GM21825 (cell line): Measurements from ENCODE around the gene WAC.
"Not testable (repeated sequence)": the region's sequence is repeated elsewhere in the genome, so short reads cannot be mapped to it uniquely, and the experiment has no call there.

Source experiments
- ATAC-seq: cut with Tn5 transposase; IDR thresholded peaks from one replicate; pipeline ENCODE4 v1.9.1; 2021; ENCODE audit warnings: mild to moderate bottlenecking, moderate library complexity; ENCODE audit not compliant: unreplicated experiment

WAC gene, protein sequence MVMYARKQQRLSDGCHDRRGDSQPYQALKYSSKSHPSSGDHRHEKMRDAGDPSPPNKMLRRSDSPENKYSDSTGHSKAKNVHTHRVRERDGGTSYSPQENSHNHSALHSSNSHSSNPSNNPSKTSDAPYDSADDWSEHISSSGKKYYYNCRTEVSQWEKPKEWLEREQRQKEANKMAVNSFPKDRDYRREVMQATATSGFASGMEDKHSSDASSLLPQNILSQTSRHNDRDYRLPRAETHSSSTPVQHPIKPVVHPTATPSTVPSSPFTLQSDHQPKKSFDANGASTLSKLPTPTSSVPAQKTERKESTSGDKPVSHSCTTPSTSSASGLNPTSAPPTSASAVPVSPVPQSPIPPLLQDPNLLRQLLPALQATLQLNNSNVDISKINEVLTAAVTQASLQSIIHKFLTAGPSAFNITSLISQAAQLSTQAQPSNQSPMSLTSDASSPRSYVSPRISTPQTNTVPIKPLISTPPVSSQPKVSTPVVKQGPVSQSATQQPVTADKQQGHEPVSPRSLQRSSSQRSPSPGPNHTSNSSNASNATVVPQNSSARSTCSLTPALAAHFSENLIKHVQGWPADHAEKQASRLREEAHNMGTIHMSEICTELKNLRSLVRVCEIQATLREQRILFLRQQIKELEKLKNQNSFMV

DNA sequence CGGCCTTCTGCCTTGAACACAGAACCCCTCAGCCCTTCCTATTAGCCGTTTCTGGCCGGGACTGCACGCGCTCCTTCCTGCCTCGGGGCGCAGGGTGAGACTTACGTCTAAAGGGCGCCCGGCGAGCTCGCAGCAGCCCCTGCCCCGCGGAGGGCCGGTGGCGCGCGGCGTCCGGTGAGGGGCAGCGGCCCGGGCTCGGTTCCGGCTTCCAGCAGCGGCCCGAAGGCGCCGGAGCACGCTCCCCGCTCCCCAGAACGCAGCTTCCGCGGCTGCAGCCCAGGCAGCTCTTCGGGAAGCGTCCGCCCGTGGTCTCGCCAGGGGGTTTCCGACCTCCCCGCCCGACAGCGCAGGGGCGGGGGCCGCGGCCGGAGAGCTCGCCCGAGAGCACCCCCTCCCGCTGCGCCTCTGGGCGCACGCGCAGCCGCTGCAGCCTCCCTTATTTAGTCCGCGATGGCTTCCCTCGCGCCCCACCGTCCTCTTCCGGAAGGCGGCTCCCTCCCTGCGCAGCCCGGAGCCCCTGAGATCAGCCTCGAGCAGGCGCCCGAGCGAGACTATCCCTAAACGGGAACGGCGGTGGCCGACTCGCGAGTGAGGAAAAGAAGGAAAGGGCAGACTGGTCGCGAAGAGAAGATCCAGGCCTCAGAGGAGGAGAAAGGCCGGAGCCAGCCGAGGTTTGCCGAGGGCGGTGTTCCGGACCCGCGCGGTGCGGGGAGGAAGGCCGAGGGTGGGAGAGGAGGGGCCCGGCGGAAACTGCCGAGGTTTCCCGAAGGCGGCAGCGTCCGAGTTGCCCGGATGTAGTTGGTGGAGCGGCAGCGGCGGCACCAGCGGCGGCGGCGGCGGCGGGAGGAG lies at the start of gene WAC:
Gene WAC, plus strand, starts transcription at position 782 of the 849 bp plus-strand sequence. CDS start 462 bp downstream, outside the sequence.
- peak; percentile 83 for ATAC-seq

GRCh38 chr10:28489206-28489605 lies 43.7 kb upstream of the WAC start:
- ATAC-seq = no peak

GRCh38 chr10:28490256-28490865 lies 42.6 kb upstream of the WAC start:
- not testable (repeated sequence) for ATAC-seq

DNA sequence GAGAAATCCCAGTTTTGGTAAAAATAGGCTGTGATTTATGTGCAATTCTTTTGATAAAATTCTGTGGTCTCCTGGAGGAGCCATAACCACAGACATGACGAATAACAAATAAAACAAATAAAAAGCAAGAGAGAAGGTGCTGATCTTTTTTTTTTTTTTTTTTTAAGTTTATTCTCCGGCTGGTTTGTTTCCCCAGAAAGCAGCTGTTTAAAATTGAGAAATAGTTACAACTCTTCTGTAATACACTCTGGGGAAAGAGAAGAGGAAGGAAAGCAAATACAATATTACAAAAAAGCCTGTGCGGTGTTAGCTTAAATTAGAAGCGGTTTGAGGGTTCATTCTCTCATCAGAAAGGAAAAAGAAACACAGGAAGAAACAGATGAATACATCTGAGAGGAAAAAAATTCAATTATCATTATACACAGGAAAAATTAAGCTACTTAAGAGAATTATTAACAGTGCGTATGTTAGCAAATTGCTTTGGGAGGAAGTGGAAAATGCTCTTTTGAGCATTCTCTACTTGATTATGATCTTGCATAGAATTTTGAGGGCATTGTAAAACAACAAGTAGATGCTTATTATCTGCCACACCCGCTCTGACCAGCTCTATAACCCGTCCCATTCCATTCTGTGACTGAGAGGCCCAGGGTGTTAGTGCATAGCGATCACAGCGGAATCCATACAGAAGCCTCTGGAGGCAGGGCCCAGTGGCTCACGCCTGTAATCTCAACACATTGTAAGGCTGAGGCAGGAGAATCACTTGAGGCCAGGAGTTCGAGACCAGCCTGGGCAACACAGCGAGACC lies 40.6 kb upstream of the WAC start:
- ATAC-seq = no peak

DNA sequence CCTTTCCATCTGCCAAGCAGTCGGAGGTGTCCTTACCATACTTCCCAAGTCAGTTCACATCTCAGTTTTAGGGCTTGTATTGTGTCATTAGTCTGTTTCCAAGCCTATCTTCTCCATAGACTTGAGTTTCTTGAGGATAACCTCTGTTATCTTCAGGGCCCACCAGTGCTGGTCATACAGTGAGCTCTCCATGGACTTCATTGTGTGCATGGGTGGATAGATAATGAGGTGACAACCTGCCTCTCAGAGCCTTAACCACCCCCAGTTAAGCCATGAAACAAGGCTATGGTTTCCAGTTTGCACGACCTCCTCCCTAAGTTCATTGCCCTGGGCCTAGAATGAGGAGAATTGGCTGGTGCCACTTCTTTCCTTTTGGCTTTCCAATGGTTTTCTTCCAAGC lies 38.5 kb upstream of the WAC start:
- ATAC-seq = no peak

GRCh38 chr10:28495084-28495483 lies 37.8 kb upstream of the WAC start:
- ATAC-seq = no peak

- ATAC-seq = no peak
Observed at GRCh38 chr10:28496017-28496416, 36.9 kb upstream of the WAC start.

- no peak for ATAC-seq
Observed at GRCh38 chr10:28496481-28496961, 36.4 kb upstream of the WAC start.

DNA sequence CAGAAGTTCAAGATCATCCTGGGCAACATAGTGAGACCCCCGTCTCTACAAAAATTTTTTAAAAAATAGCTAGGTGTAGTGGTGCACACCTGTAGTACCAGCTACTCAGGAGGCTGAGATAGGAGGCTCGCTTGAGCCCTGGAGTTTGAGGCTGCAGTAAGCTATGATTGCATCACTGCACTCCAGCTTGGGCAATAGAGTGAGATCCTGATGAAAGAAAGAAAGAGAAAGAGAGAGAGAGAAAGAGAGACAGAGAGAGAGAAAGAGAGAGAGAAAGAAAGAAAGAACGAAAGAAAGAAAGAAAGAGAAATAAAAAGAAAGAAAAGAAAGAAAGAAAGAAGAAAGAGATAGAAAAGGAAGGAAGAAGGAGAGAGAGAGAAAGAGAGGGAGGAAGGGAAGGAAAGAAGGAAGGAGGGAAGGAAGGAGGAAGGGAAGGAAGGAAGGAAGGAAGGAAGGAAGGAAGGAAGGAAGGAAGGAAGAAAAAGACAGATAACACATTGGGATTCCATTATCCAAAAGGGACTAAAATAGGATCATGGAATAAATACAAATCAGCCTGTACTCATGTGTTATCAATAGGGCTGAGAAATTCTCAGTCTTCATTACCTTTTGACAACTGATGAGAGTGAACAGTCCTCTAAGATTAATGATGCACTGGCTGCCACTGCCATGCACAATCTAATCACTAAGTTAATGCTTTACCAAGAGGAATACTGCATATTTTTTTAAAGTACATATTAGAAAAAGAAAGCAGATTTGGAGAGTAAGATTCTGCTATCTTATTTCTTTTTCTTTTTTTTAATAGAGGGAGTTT lies 35.4 kb upstream of the WAC start:
- no peak for ATAC-seq

- ATAC-seq = not testable (repeated sequence)
Observed at GRCh38 chr10:28500203-28500602, 32.7 kb upstream of the WAC start.

DNA sequence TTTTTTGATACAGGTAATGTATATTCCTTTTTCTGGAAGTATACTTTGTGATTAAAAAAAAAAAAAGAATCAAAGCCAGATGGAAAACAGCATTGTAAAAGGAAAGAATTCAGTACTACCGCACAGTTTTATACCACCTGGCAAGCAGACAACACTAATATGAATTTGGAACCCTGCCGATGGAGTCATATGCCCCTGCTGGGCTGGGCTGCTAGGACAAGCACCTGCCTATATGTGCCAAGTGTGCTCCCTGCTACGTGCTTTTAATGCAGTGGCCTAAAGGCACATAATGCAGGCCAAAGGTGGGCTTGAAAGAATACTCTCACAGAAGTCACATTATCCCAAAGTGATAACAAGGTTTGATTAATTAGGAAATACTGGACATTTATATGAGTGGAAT lies 29.8 kb upstream of the WAC start:
- no peak for ATAC-seq

- ATAC-seq = no peak
Observed at GRCh38 chr10:28505359-28505959, 27.5 kb upstream of the WAC start.

- ATAC-seq = no peak
Observed at GRCh38 chr10:28508304-28508925, 24.5 kb upstream of the WAC start.

- no peak for ATAC-seq
Observed at GRCh38 chr10:28509286-28509685, 23.6 kb upstream of the WAC start.

DNA sequence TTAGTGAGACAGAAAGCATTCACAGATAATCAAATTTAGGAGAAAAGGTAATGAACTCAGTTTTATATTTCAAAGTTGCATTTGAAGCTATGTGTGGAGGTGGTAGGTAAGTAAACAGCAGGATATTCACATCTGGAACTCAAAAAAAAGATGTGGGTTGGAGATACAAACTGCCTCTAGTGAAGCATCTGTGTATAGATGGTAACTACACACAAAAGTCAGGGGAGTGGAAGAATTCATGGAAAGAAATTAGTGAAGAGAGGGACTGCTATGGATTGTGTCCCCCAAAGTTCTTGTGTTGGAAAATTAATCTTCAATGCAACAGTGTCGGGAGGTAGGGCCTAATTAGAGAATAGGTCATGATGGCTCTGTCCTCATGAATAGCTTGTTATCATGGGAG lies 18.3 kb upstream of the WAC start:
- ATAC-seq = no peak

DNA sequence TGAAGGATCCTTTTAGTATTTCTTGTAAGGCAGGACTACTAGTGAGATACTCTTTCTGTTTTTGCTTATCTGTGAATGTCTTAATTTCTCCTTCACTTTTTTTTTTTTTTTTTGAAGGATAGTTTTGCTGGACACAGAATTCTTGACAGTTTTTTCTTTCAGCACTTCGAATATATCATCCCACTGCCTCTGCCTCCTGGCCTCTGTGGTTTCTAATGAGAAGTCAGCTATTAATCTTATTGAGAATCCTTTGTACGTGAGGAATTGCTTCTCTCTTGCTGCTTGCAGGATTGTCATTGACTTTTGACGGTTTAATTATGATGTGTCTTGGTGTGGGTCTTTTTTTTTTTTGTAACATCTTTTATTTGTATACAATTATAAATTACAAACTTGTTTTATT lies 12.6 kb upstream of the WAC start:
- no peak for ATAC-seq

- ATAC-seq = not testable (repeated sequence)
Observed at GRCh38 chr10:28520828-28521227, 12.1 kb upstream of the WAC start.

DNA sequence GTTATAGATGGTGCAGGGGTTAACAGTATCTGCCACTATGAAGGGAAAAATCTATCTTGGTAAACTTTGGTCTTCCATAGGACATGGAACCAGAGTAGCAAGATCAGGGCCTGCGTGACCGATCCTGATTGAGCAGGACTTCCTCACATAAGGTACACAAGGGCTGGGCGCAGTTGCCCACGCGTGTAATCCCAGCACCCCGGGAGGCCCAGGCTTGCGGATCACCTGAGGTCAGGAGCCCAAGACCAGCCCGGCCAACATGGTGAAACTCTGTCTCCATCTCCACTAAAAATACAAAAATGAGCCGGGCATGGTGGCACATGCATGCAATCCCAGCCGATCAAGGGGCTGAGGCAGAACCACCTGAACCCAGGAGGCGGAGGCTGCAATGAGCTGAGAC lies 11.0 kb upstream of the WAC start:
- ATAC-seq = not testable (repeated sequence)
